Progenitor cell of endocrine pancreas (in vitro differentiated cells): ENCODE results near the gene HSF2BP. TPM values are rescaled to one million over a fixed set of nuclear protein-coding genes. Genes with fewer than 3 reads are reported as not detected.

Experiments used
- DNase-seq: peaks from one replicate; pipeline ENCODE4 v3.0.0; 2021; ENCODE audit warnings: low spot score; ENCODE audit not compliant: unreplicated experiment
- H3K27ac Mint-ChIP-seq: 2 replicates; pipeline ENCODE4 v1.8.0; 2021; ENCODE audit warnings: mild to moderate bottlenecking, moderate library complexity, mixed read lengths
- H3K27me3 Mint-ChIP-seq: 2 replicates; pipeline ENCODE4 v1.8.0; 2021; ENCODE audit warnings: mixed read lengths
- H3K36me3 Mint-ChIP-seq: 2 replicates; pipeline ENCODE4 v1.8.0; 2022; ENCODE audit warnings: mixed read lengths; ENCODE audit not compliant: insufficient read depth
- H3K4me1 Mint-ChIP-seq: 2 replicates; pipeline ENCODE4 v1.8.0; 2021; ENCODE audit warnings: low read depth, mixed read lengths
- H3K4me3 Mint-ChIP-seq: 2 replicates; pipeline ENCODE4 v1.8.0; 2021; ENCODE audit warnings: low read depth, mild to moderate bottlenecking, moderate library complexity, mixed read lengths
- H3K9me3 Mint-ChIP-seq: 2 replicates; pipeline ENCODE4 v1.8.0; 2021; ENCODE audit warnings: low read depth, mixed read lengths
- total RNA-seq: library from RNA; stranded (reverse); gene quantifications from 2 replicates; pipeline ENCODE4 v1.2.1, GENCODE V29; 2021
- TF ChIP-seq, protein P1 (sequence below): fragments of 200-600 bp; sonication (generic); IDR thresholded peaks from one replicate; pipeline ENCODE4 v1.5.0; 2021; ENCODE audit warnings: antibody characterized with exemption, mild to moderate bottlenecking; ENCODE audit not compliant: unreplicated experiment

HSF2BP gene
- total RNA-seq, 1 donor from 2014 or later, result 2.0 TPM

DNA sequence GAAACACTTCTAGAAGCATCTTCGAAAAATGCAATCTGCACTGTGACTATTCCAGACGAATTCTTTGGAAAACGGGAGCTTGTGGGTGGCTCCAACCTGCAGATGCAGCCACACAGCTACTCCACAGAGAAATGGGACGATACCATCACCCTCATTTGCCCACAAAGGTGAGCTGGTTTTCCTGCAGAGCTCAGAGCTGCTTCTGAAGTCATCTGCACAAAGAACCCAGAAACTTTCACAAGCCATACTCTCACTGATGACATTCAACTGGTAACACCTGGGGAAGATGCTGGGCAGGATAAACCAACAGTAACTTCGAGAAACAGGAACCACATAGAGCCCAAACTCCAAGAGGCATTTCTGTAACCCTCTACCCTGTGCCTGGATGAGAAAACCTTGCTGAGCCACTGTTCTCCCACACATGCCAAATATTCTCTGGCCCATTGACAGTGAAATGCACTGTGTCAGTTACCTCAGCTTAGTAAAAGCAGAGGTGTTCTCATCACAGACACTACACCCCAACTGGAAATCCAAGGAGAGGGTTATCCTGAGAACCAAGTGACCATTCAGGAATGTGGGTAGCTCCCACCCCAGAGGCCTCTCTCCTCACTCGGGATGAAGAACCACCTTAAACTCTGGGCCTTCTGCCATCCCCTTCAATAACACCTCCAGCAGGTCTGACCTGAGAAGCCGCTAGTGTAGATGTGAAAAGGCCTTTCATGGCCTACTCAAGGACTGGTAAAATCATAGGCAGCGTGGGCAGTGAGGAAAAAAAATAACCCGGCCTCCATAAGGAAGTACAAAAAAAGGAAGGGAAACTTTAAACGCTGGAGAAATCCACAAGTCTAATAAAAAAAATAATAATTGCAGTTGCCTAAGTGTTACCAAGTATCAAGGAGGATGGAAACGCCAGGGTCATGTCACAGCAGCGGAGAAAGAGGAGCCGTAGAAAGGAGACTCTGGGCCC is 56.7 kb downstream of the HSF2BP start:
- Mint-ChIP-seq H3K4me1 (no peaks in the 10 kb centered on the region), H3K27me3 (no peaks in the 10 kb centered on the region), H3K27ac (no peak overlapping the region), H3K4me3 (no peak overlapping the region), H3K9me3 (peaks cover 4% of the 10 kb centered on the region), H3K36me3 (peaks cover 2% of the 10 kb centered on the region)
- DNase-seq, result no peak
- TF ChIP-seq, protein P1, sequence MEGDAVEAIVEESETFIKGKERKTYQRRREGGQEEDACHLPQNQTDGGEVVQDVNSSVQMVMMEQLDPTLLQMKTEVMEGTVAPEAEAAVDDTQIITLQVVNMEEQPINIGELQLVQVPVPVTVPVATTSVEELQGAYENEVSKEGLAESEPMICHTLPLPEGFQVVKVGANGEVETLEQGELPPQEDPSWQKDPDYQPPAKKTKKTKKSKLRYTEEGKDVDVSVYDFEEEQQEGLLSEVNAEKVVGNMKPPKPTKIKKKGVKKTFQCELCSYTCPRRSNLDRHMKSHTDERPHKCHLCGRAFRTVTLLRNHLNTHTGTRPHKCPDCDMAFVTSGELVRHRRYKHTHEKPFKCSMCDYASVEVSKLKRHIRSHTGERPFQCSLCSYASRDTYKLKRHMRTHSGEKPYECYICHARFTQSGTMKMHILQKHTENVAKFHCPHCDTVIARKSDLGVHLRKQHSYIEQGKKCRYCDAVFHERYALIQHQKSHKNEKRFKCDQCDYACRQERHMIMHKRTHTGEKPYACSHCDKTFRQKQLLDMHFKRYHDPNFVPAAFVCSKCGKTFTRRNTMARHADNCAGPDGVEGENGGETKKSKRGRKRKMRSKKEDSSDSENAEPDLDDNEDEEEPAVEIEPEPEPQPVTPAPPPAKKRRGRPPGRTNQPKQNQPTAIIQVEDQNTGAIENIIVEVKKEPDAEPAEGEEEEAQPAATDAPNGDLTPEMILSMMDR, result no peak

DNA sequence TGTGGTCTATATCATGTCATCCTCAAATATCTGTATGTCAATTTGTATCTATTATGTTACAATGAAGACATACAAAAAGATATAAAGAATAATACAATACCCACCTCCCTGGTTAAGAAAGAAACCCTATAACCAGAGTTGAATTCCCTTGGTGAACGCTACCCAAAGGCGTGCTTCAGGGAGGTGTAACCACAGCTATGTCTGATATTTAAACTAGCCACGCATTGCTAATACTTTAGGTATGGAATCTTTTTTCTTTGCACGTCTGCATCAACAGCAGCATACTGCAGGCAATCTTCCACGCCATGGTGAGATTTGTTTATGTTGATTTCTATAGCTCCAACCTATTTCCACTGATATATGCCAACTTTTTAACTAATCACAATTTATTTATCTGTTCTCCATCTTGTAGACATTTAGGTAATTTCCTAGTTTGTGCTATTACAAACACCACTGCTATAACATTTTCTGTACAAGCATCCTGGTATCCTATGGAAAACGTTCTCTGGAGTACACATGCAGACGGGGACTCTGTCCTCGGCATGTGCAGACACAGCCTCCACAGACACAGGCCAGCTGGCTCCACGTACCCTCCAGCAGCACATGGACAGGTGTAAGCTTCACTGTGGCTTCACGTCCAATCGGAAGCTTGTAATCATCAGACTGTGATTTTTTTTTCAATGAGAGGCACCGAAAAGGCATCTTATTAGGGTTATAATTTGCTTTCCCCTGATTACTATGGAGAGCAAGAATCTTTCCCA is 58.5 kb downstream of the HSF2BP start:
- no peaks in the 10 kb centered on the region for H3K27me3 Mint-ChIP-seq
- TF ChIP-seq, protein P1, result no peak
- peaks cover 4% of the 10 kb centered on the region for H3K4me1 Mint-ChIP-seq
- DNase-seq, result no peak
- H3K9me3 Mint-ChIP-seq, result no peaks in the 10 kb centered on the region
- no peaks in the 10 kb centered on the region for H3K36me3 Mint-ChIP-seq
- H3K4me3 Mint-ChIP-seq, result no peak overlapping the region
- no peak overlapping the region for H3K27ac Mint-ChIP-seq

DNA sequence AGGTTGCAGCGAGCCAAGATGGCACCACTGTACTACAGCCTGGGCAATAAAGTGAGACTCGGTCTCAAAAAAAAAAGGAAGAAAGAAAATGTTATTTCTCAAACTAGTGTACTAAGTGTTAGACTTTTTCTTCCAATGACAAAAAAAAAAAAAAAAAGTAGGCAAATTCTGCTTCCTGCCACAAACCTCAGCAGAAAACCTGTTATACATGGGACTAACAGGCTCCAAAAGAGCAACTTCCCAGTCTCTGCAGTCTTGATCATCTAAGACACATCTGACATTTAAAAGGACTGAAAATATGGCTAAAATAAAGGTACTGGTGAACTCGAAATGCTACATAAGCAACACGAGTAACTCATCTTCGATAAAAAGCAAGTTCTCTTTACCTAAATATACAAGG is 59.6 kb downstream of the HSF2BP start:
- Mint-ChIP-seq H3K9me3 (no peaks in the 10 kb centered on the region), H3K27me3 (no peaks in the 10 kb centered on the region), H3K4me1 (peaks cover 6% of the 10 kb centered on the region), H3K27ac (no peak overlapping the region), H3K4me3 (no peak overlapping the region), H3K36me3 (peaks cover 2% of the 10 kb centered on the region)
- TF ChIP-seq, protein P1, result no peak
- no peak for DNase-seq

DNA sequence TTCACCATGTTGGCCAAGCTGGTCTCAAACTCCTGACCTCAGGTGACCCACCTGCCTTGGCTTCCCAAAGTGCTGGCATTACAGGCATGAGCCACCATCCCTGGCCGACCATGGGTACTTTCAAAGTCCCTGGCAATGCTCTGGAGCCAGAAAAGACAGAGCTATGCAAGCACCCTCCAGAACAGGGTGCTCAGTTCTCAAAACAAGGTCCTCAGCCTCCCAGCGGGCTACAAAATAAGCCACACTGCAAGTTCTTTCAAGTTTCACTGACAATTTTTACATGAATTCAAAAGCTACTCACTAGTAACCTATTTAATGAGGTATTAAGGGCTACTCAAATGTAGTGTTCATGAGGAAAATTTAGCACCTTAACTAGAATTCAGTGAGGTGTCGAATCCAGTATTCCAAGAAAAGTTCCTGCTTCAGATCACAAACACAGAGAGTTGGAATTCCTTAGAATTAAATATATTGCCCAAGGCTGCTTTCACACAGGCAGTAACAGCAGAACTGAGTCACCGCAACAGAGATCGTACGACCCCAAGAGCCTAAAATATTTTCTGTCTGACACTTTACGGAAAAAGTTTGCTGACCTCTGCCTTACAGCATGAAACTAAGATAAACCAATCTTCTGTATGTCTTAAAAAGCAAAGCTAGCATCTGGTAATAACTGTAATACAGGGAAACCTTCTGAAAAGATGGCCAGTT is 60.7 kb downstream of the HSF2BP start:
- Mint-ChIP-seq H3K4me3 (no peak overlapping the region), H3K36me3 (peaks cover 2% of the 10 kb centered on the region), H3K27ac (no peak overlapping the region), H3K4me1 (peaks cover 9% of the 10 kb centered on the region), H3K27me3 (no peaks in the 10 kb centered on the region), H3K9me3 (no peaks in the 10 kb centered on the region)
- no peak for DNase-seq
- TF ChIP-seq, protein P1, result no peak
